HUES6 (cell line): ENCODE data around the gene PNCK.
"Not testable (repeated sequence)": the region's sequence is repeated elsewhere in the genome, so short reads cannot be mapped to it uniquely, and the experiment has no call there.

Experiments
- H3K27ac ChIP-seq: 2 replicates; pipeline ENCODE4 v1.7.0; 2013; ENCODE audit warnings: low read depth, mild to moderate bottlenecking, low read length, inconsistent platforms
- H3K27me3 ChIP-seq: 2 replicates; pipeline ENCODE4 v1.6.1; 2013; ENCODE audit warnings: low read length; ENCODE audit not compliant: control insufficient read depth, insufficient read depth
- H3K36me3 ChIP-seq: 2 replicates; pipeline ENCODE4 v1.6.1; 2013; ENCODE audit warnings: low read length; ENCODE audit not compliant: control insufficient read depth, insufficient read depth
- H3K4me1 ChIP-seq: 2 replicates; pipeline ENCODE4 v1.6.1; 2013; ENCODE audit warnings: low read length; ENCODE audit not compliant: control insufficient read depth, insufficient read depth
- H3K4me3 ChIP-seq: 2 replicates; pipeline ENCODE4 v1.5.1; 2013; ENCODE audit warnings: low read depth, low read length
- H3K9ac ChIP-seq: one replicate; pipeline ENCODE4 v1.6.1; 2013; ENCODE audit warnings: mild to moderate bottlenecking, low read length
- H3K9me3 ChIP-seq: 2 replicates; pipeline ENCODE4 v1.6.1; 2013; ENCODE audit warnings: low read depth, low read length; ENCODE audit not compliant: control insufficient read depth, insufficient read depth

The PNCK gene

GRCh38 chrX:153705403-153706060, 31.9 kb upstream of the PNCK start:
- H3K27me3 ChIP-seq: not testable (repeated sequence)
- H3K4me1 ChIP-seq: peaks cover 10% of the 10 kb centered on the region; the same call in 1 of the 2 replicates

GRCh38 chrX:153704631-153705402, 31.2 kb upstream of the PNCK start:
- not testable (repeated sequence) for H3K27ac ChIP-seq, H3K9ac ChIP-seq, H3K4me3 ChIP-seq, H3K27me3 ChIP-seq
- Histone ChIP-seq H3K9me3 (peaks cover 10% of the 10 kb centered on the region; the same call in 1 of the 2 replicates), H3K36me3 (peaks cover 84% of the 10 kb centered on the region), H3K4me1 (peaks cover 10% of the 10 kb centered on the region; the same call in 1 of the 2 replicates)

More at GRCh38 chrX:153705403-153706060, 31.9 kb upstream of the PNCK start:
- H3K36me3 ChIP-seq: peaks cover 87% of the 10 kb centered on the region
- H3K4me3 ChIP-seq, H3K27ac ChIP-seq, H3K9me3 ChIP-seq, H3K9ac ChIP-seq: not testable (repeated sequence)

- H3K27me3 ChIP-seq: no peaks in the 10 kb centered on the region
- peaks cover 84% of the 10 kb centered on the region for H3K36me3 ChIP-seq
- peaks cover 10% of the 10 kb centered on the region; the same call in 1 of the 2 replicates for H3K9me3 ChIP-seq
- H3K4me1 ChIP-seq: peaks cover 10% of the 10 kb centered on the region; the same call in 1 of the 2 replicates
- H3K9ac ChIP-seq: no peak overlapping the region
- no peak overlapping the region for H3K4me3 ChIP-seq
- no peak overlapping the region for H3K27ac ChIP-seq
Observed at GRCh38 chrX:153704021-153704526, 30.5 kb upstream of the PNCK start.

GRCh38 chrX:153703036-153703370, 29.4 kb upstream of the PNCK start:
- Histone ChIP-seq H3K27ac (no peak overlapping the region), H3K36me3 (peaks cover 79% of the 10 kb centered on the region), H3K4me1 (peaks cover 3% of the 10 kb centered on the region; the same call in 1 of the 2 replicates), H3K9ac (no peak overlapping the region), H3K4me3 (no peak overlapping the region), H3K27me3 (no peaks in the 10 kb centered on the region), H3K9me3 (peaks cover 10% of the 10 kb centered on the region; the same call in 1 of the 2 replicates)

- Histone ChIP-seq H3K4me3 (no peak overlapping the region), H3K27me3 (no peaks in the 10 kb centered on the region), H3K27ac (no peak overlapping the region), H3K4me1 (no peaks in the 10 kb centered on the region), H3K36me3 (peaks cover 79% of the 10 kb centered on the region), H3K9me3 (peaks cover 10% of the 10 kb centered on the region; the same call in 1 of the 2 replicates), H3K9ac (no peak overlapping the region)
Observed at GRCh38 chrX:153702336-153703035, 28.9 kb upstream of the PNCK start.

GRCh38 chrX:153701706-153702105, 28.1 kb upstream of the PNCK start:
- Histone ChIP-seq H3K4me3 (no peak overlapping the region), H3K27me3 (no peaks in the 10 kb centered on the region), H3K27ac (no peak overlapping the region), H3K9ac (no peak overlapping the region), H3K9me3 (peaks cover 9% of the 10 kb centered on the region; the same call in 1 of the 2 replicates), H3K36me3 (peaks cover 80% of the 10 kb centered on the region), H3K4me1 (no peaks in the 10 kb centered on the region)

GRCh38 chrX:153700967-153701366, 27.4 kb upstream of the PNCK start:
- Histone ChIP-seq H3K9ac (no peak overlapping the region), H3K27ac (no peak overlapping the region), H3K9me3 (peaks cover 6% of the 10 kb centered on the region; the same call in 1 of the 2 replicates)

GRCh38 chrX:153700376-153700945, 26.8 kb upstream of the PNCK start:
- Histone ChIP-seq H3K9me3 (peaks cover 6% of the 10 kb centered on the region; the same call in 1 of the 2 replicates), H3K9ac (no peak overlapping the region), H3K27ac (no peak overlapping the region), H3K36me3 (peaks cover 85% of the 10 kb centered on the region), H3K4me3 (no peak overlapping the region), H3K4me1 (no peaks in the 10 kb centered on the region), H3K27me3 (no peaks in the 10 kb centered on the region)

More at GRCh38 chrX:153700967-153701366, 27.4 kb upstream of the PNCK start:
- Histone ChIP-seq H3K4me1 (no peaks in the 10 kb centered on the region), H3K27me3 (no peaks in the 10 kb centered on the region), H3K4me3 (no peak overlapping the region), H3K36me3 (peaks cover 80% of the 10 kb centered on the region)

GRCh38 chrX:153699784-153700371, 26.3 kb upstream of the PNCK start:
- H3K36me3 ChIP-seq: peaks cover 83% of the 10 kb centered on the region
- not testable (repeated sequence) for H3K4me3 ChIP-seq, H3K27ac ChIP-seq, H3K27me3 ChIP-seq, H3K4me1 ChIP-seq, H3K9ac ChIP-seq, H3K9me3 ChIP-seq

- H3K27ac ChIP-seq, H3K27me3 ChIP-seq, H3K4me3 ChIP-seq, H3K9me3 ChIP-seq, H3K4me1 ChIP-seq, H3K9ac ChIP-seq: not testable (repeated sequence)
- peaks cover 79% of the 10 kb centered on the region for H3K36me3 ChIP-seq
Observed at GRCh38 chrX:153699210-153699783, 25.7 kb upstream of the PNCK start.
